Measurements from ENCODE around the gene PLA2G4A. TPM values are rescaled to one million over a fixed set of nuclear protein-coding genes. Genes with fewer than 3 reads are reported as not detected.
A peak's percentile ranks its signal among the peaks of the same experiment; 100 is the strongest.

Gene PLA2G4A
- total and polyA plus RNA-seq, 2 donors (not counting 3 experiments of a cell fraction or from before 2014, with no cell fraction given), result 8.2 to 13.3 TPM

DNA sequence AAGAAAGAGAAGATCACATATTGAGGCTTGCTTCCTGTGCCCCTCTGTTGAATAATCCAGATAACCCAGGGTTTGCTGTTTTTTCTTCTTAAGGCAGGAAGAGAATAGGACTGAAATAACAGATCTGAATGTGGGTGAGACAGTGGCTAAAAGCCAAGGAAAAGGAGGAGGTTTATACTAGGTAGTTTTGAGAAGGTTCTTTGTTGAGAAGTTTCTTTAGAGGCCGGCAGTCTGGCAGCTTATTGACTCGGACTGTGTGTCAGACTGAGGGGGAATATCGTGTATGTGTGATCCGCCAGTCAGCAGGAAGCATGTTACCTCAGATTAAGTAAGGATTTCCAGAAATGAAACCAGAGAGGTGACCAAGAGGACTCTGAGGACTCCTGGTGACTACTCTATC, 119.8 kb downstream of the PLA2G4A start:
- Histone ChIP-seq H3K4me3 (replicated peaks in 1 of 3; ENCODE audit: insufficient read depth in 1 of 3, low read depth in 1 of 3, low read length in 3 of 3) (peak overlapping the region in 2 of 3 experiments; percentile 10 to 60), H3K27ac (ENCODE audit: insufficient read depth, low read depth, low read length) (peak overlapping the region; percentile 97), H3K79me2 (ENCODE audit: control insufficient read depth, insufficient read depth, low read length) (no peaks in the 10 kb centered on the region), H3K4me1 (ENCODE audit: control insufficient read depth, extremely low read depth, insufficient read depth, low read length) (peaks cover 78% of the 10 kb centered on the region), H3K36me3 (ENCODE audit: control insufficient read depth in 2 of 2, extremely low read depth in 1 of 2, insufficient read depth in 2 of 2, low read length in 2 of 2) (no peaks in the 10 kb centered on the region), H4K20me1 (replicated peaks; ENCODE audit: control insufficient read depth, extremely low read depth, insufficient read depth, low read length) (no peaks in the 10 kb centered on the region), H3K9ac (replicated peaks; ENCODE audit: extremely low read depth, insufficient read depth, low read length) (peak overlapping the region; percentile 98), H3K9me3 (replicated peaks; ENCODE audit: control insufficient read depth, insufficient read depth, low read length) (no peaks in the 10 kb centered on the region), H3K9me1 (replicated peaks; ENCODE audit: control insufficient read depth, extremely low read depth, insufficient read depth, low read length) (no peaks in the 10 kb centered on the region), H3K27me3 (ENCODE audit: control insufficient read depth in 2 of 2, insufficient read depth in 2 of 2, low read length in 2 of 2) (no peaks in the 10 kb centered on the region), H2AFZ (ENCODE audit: low read depth, low read length) (no peak overlapping the region), H3K4me2 (ENCODE audit: insufficient read depth, low read length) (peak overlapping the region; percentile 92)
- ChIA-PET CTCF (interaction anchor here (1.0 to 4.5 kb wide), 3 partner anchors 26 to 226 kb away, joined by 3 to 24 read pairs (median 5); no protein-coding TSS in a partner anchor), POLR2A (no interaction called here)
- intact Hi-C loops (cut with micrococcal nuclease), result loop anchor here (1.0 to 5.0 kb wide), 9 partner anchors 27 to 1095 kb away; partner anchors contain the start of genes ODR4, PTGS2 and TPR
- DNase-seq (ENCODE audit: low read depth, low spot score) (peak; percentile 100), FAIRE-seq (peak; percentile 81)
- no TSS peak for BruUV-seq (replicated peaks)
- TF ChIP-seq FOS (IDR thresholded peaks at IDR 0.05; ENCODE audit: borderline replicate concordance, insufficient read depth, low read length) (peak; percentile 55), POLR2A (IDR thresholded peaks at IDR 0.05; ENCODE audit: low read depth, low read length) (peak; percentile 87), MYC (IDR thresholded peaks at IDR 0.05; ENCODE audit: low read depth, low read length) (no peak), POLR2AphosphoS5 (IDR thresholded peaks at IDR 0.05; ENCODE audit: insufficient read depth, low read depth, low read length) (peak; percentile 96), GATA2 (IDR thresholded peaks at IDR 0.05; ENCODE audit: insufficient read depth, insufficient read length, low read depth, low read length) (peak; percentile 97)
- dilution Hi-C loops (cut with MboI; ENCODE audit: extremely low pct_ligation_motif_present, low sequenced_read_pairs), result no loop called here

GRCh38 chr1:186949173-186949572, 120.4 kb downstream of the PLA2G4A start:
- CTCF ChIA-PET, result interaction anchor here (1.2 to 4.5 kb wide), 2 partner anchors 26 to 32 kb away, joined by 5 to 24 read pairs; no protein-coding TSS in a partner anchor
- POLR2A ChIA-PET, result no interaction called here
- H3K4me3 ChIP-seq (replicated peaks in 1 of 3; ENCODE audit: insufficient read depth in 1 of 3, low read depth in 1 of 3, low read length in 3 of 3), result peak overlapping the region in 2 of 3 experiments; percentile 10 to 60
- no peak overlapping the region for H2AFZ ChIP-seq (ENCODE audit: low read depth, low read length)
- H3K27me3 ChIP-seq (ENCODE audit: control insufficient read depth in 2 of 2, insufficient read depth in 2 of 2, low read length in 2 of 2), result no peaks in the 10 kb centered on the region
- H3K4me2 ChIP-seq (ENCODE audit: insufficient read depth, low read length), result peak overlapping the region; percentile 92
- no peak for DNase-seq (ENCODE audit: low read depth, low spot score)
- H3K9me3 ChIP-seq (replicated peaks; ENCODE audit: control insufficient read depth, insufficient read depth, low read length), result no peaks in the 10 kb centered on the region
- no peaks in the 10 kb centered on the region for H4K20me1 ChIP-seq (replicated peaks; ENCODE audit: control insufficient read depth, extremely low read depth, insufficient read depth, low read length)
- peak overlapping the region; percentile 98 for H3K9ac ChIP-seq (replicated peaks; ENCODE audit: extremely low read depth, insufficient read depth, low read length)
- FAIRE-seq, result no peak
- BruUV-seq (replicated peaks), result no TSS peak
- intact Hi-C loops (cut with micrococcal nuclease) (loop anchor here (5.0 kb wide), 1 partner anchor 38 kb away; no protein-coding TSS in a partner anchor), dilution Hi-C loops (cut with MboI; ENCODE audit: extremely low pct_ligation_motif_present, low sequenced_read_pairs) (no loop called here)
- H3K79me2 ChIP-seq (ENCODE audit: control insufficient read depth, insufficient read depth, low read length), result no peaks in the 10 kb centered on the region
- TF ChIP-seq, protein P1, sequence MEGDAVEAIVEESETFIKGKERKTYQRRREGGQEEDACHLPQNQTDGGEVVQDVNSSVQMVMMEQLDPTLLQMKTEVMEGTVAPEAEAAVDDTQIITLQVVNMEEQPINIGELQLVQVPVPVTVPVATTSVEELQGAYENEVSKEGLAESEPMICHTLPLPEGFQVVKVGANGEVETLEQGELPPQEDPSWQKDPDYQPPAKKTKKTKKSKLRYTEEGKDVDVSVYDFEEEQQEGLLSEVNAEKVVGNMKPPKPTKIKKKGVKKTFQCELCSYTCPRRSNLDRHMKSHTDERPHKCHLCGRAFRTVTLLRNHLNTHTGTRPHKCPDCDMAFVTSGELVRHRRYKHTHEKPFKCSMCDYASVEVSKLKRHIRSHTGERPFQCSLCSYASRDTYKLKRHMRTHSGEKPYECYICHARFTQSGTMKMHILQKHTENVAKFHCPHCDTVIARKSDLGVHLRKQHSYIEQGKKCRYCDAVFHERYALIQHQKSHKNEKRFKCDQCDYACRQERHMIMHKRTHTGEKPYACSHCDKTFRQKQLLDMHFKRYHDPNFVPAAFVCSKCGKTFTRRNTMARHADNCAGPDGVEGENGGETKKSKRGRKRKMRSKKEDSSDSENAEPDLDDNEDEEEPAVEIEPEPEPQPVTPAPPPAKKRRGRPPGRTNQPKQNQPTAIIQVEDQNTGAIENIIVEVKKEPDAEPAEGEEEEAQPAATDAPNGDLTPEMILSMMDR (IDR thresholded peaks at IDR 0.05; ENCODE audit: extremely low read depth in 1 of 2, insufficient read depth in 1 of 2, low read depth in 1 of 2, low read length in 2 of 2), result no peak
- TF ChIP-seq FOS (IDR thresholded peaks at IDR 0.05; ENCODE audit: borderline replicate concordance, insufficient read depth, low read length) (no peak), POLR2A (IDR thresholded peaks at IDR 0.05; ENCODE audit: low read depth, low read length) (no peak), POLR2AphosphoS5 (IDR thresholded peaks at IDR 0.05; ENCODE audit: insufficient read depth, low read depth, low read length) (no peak), MYC (IDR thresholded peaks at IDR 0.05; ENCODE audit: low read depth, low read length) (no peak), GATA2 (IDR thresholded peaks at IDR 0.05; ENCODE audit: insufficient read depth, insufficient read length, low read depth, low read length) (no peak), EZH2 (IDR thresholded peaks at IDR 0.05; ENCODE audit: borderline replicate concordance, low read depth, low read length, severe bottlenecking) (no peak), JUN (IDR thresholded peaks at IDR 0.05; ENCODE audit: borderline replicate concordance, insufficient read depth, insufficient read length, low read depth) (no peak)
- TF ChIP-seq, protein P2, sequence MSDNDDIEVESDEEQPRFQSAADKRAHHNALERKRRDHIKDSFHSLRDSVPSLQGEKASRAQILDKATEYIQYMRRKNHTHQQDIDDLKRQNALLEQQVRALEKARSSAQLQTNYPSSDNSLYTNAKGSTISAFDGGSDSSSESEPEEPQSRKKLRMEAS (IDR thresholded peaks at IDR 0.05; ENCODE audit: insufficient read depth, insufficient read length), result no peak
- no peaks in the 10 kb centered on the region for H3K36me3 ChIP-seq (ENCODE audit: control insufficient read depth in 2 of 2, extremely low read depth in 1 of 2, insufficient read depth in 2 of 2, low read length in 2 of 2)
- H3K9me1 ChIP-seq (replicated peaks; ENCODE audit: control insufficient read depth, extremely low read depth, insufficient read depth, low read length), result no peaks in the 10 kb centered on the region
- peak overlapping the region; percentile 97 for H3K27ac ChIP-seq (ENCODE audit: insufficient read depth, low read depth, low read length)
- peaks cover 71% of the 10 kb centered on the region for H3K4me1 ChIP-seq (ENCODE audit: control insufficient read depth, extremely low read depth, insufficient read depth, low read length)
